Left lung (tissue), 10 donors: Measurements from ENCODE around the gene LRRC75B. TPM values are rescaled to one million over a fixed set of nuclear protein-coding genes. Genes with fewer than 3 reads are reported as not detected.

Experiments
- ATAC-seq: fragments of 200-7000 bp; cut with Tn5 transposase; one replicate; pipeline ENCODE4 v1.9.1; 2020; ENCODE audit warnings: moderate library complexity
- DNase-seq, 4 donors: peaks; one replicate each; pipeline ENCODE4 v3.0.0-alpha.2; 2013 to 2020
- H3K27ac ChIP-seq, 2 donors: fragments of 200-600 bp; sonication (generic) in 1 of 2; one replicate each; pipeline versions ENCODE4 v1.5.0 to v1.8.0; 2020 to 2021
- H3K27me3 ChIP-seq, 2 donors: fragments of 200-600 bp; sonication (generic) in 1 of 2; one replicate each; pipeline versions ENCODE4 v1.5.0 to v1.8.0; 2020 to 2021
- H3K36me3 ChIP-seq, 2 donors: fragments of 200-600 bp; sonication (generic) in 1 of 2; one replicate each; pipeline versions ENCODE4 v1.5.0 to v1.8.0; 2020 to 2021
- H3K4me1 ChIP-seq, 2 donors: fragments of 200-600 bp; one replicate each; pipeline ENCODE4 v1.8.0; 2021
- H3K4me3 ChIP-seq, 2 donors: fragments of 200-600 bp; sonication (generic) in 1 of 2; one replicate each; pipeline versions ENCODE4 v1.5.0 to v1.8.0; 2020 to 2021; ENCODE audit warnings: mild to moderate bottlenecking in 1 of 2
- H3K9me3 ChIP-seq, 2 donors: fragments of 200-600 bp; sonication (generic) in 1 of 2; one replicate each; pipeline versions ENCODE4 v1.5.0 to v1.8.0; 2020 to 2021
- intact Hi-C, 2 donors: fragments of 100-400 bp; cut with DNase I; formaldehyde crosslinking; loops; one replicate each; pipeline versions ENCODE4 v1.11.2 to v1.14.2; 2022
- polyA plus RNA-seq, 6 donors: library from polyadenylated mRNA; unstranded; fragments of 120-200 nt; gene quantifications; one replicate each; pipeline ENCODE4 v1.2.1, GENCODE V29; 2013; ENCODE audit not compliant: insufficient read length in 6 of 6
- total RNA-seq, 2 donors: library from RNA; stranded (reverse); fragmentation: NEBNext Ultra II Directional; extraction: Animal tissue kit (Norgen Biotek cat#: 25700); gene quantifications; one replicate each; pipeline ENCODE4 v1.2.1, GENCODE V29; 2021
- TF ChIP-seq, protein P1 (sequence below), 2 donors: fragments of 200-600 bp; sonication (generic) in 1 of 2; IDR thresholded peaks; one replicate each; pipeline versions ENCODE4 v1.5.0 to v1.8.0; 2021; ENCODE audit warnings: antibody characterized with exemption in 2 of 2
- donor health status: DM: no; HTN: yes; CAD: no.
- donor health status: DM: no; HTN: no; CAD: no.

Gene LRRC75B
- total and polyA plus RNA-seq, 8 donors = 6.8 to 35.1 (median 31.0) TPM

DNA sequence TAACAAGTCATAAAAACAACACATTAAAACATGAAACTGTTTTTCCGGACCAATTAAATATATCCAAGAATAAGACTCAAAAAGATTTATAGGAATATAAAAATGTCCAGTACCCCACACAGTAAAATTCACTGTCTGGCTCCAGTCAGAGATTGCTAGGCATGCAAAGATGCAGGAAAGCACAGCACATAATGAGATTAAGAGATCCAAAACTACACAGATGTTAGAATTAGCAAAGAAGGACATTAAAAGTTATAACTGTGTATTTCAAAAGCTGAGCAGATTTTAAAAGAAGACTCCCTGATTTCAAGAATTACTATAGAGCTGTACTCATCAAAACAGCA lies 13.6 kb downstream of the LRRC75B start:
- ATAC-seq (no peak), DNase-seq (no peak)
- peaks cover 0 to 6% of the 10 kb centered on the region in 2 donors for H3K4me1 ChIP-seq
- H3K27ac ChIP-seq = no peak overlapping the region
- no peak overlapping the region for H3K4me3 ChIP-seq
- no peaks in the 10 kb centered on the region for H3K27me3 ChIP-seq
- intact Hi-C loops = no loop called here
- H3K9me3 ChIP-seq = no peaks in the 10 kb centered on the region
- TF ChIP-seq, protein P1, sequence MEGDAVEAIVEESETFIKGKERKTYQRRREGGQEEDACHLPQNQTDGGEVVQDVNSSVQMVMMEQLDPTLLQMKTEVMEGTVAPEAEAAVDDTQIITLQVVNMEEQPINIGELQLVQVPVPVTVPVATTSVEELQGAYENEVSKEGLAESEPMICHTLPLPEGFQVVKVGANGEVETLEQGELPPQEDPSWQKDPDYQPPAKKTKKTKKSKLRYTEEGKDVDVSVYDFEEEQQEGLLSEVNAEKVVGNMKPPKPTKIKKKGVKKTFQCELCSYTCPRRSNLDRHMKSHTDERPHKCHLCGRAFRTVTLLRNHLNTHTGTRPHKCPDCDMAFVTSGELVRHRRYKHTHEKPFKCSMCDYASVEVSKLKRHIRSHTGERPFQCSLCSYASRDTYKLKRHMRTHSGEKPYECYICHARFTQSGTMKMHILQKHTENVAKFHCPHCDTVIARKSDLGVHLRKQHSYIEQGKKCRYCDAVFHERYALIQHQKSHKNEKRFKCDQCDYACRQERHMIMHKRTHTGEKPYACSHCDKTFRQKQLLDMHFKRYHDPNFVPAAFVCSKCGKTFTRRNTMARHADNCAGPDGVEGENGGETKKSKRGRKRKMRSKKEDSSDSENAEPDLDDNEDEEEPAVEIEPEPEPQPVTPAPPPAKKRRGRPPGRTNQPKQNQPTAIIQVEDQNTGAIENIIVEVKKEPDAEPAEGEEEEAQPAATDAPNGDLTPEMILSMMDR (IDR thresholded peaks at IDR 0.05) = no peak
- H3K36me3 ChIP-seq = peaks cover 0 to 11% of the 10 kb centered on the region in 2 donors

DNA sequence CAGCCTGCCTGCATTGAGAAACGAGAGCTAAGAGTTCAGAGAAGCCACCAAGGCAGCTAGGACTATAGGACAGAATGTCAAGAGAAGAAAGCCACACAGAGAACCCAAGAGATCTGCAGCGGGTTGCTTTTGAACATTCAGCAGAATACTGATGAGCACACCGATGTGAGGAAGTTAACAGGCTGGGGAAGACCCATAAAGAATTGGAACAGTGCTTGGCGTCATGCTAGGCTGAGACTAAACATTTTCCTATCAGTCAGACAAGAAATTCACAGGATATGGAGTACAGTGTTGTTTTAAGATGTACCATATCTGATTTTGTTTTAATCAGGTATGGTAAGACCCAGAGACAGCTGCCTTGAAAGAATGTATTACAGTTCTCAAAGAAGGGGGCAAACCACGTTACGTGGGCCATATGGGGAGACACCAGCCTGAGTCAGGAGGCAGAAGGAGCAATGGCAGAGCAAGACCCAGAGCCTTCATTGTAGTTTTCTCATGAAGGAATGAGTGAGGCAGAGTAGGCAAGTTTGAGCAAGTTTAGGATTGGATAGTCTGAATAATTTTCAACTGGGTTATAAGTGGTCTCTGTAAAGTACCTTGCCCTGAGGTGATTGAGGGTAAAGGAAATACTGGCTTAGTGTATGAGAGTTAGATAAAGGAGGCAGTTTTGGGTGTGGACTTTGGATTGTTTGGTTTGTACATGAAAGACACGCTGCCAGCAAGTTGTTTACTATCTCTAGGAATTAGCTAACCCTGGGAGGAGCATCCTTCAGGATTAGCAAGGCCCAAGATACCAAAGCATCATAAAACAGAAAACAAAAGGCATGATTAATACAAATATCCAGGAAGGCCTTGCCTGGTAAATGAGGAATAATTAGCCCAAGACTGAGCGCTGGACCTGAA lies 14.3 kb downstream of the LRRC75B start:
- Histone ChIP-seq H3K36me3 (peaks cover 0 to 18% of the 10 kb centered on the region in 2 donors), H3K27ac (peak overlapping the region in 1 of 2 donors; percentile 34), H3K4me3 (no peak overlapping the region), H3K27me3 (no peaks in the 10 kb centered on the region), H3K9me3 (no peaks in the 10 kb centered on the region), H3K4me1 (peaks cover 0 to under 1% of the 10 kb centered on the region in 2 donors)
- intact Hi-C loops = no loop called here
- TF ChIP-seq, protein P1 (IDR thresholded peaks at IDR 0.05) = no peak
- DNase-seq = no peak
- peak; percentile 36 for ATAC-seq

DNA sequence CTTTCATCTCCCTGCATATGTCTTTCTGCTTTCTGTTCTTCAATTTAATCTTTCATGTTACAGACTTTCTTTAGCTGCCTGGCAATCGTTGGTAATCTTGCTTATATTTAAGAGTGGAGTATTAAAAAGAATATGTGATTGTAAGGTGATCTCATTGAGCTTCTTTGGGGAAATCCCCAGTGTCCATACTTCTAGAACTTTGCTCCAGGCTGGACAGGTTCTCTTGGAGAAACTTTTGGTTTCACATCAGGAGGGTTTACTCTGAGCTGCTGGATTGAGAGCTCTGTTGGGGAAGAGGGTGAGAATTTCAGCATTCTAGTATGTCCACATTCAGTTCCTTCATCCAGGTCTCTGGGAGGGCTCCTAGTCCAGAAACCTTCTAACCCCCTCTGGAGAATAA lies 16.1 kb downstream of the LRRC75B start:
- Histone ChIP-seq H3K4me3 (no peak overlapping the region), H3K9me3 (no peaks in the 10 kb centered on the region), H3K27me3 (no peaks in the 10 kb centered on the region), H3K4me1 (no peaks in the 10 kb centered on the region), H3K36me3 (peaks cover 0 to 36% of the 10 kb centered on the region in 2 donors), H3K27ac (no peak overlapping the region)
- DNase-seq = no peak
- intact Hi-C loops = no loop called here
- TF ChIP-seq, protein P1 (IDR thresholded peaks at IDR 0.05) = no peak
- ATAC-seq = no peak

DNA sequence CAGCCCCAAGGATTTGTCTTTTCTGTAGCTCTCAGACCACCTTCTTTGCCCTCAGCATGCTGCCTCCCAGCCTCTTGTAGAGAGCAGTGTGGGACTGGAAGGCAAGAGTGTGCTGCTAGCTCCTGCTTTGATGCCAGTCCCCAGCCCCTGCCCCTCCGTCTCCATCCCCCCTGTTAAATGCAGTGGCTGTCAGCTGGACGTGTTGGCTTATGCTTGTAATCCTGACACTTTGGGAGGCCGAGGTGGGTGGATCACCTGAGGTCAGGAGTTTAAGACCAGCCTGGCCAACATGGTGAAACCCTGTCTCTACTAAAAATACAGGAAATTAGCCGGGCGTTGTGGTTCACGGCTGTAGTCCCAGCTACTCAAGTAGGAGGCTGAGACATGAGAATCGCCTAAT lies 21.6 kb downstream of the LRRC75B start:
- intact Hi-C loops = no loop called here
- TF ChIP-seq, protein P1 (IDR thresholded peaks at IDR 0.05) = no peak
- no peak overlapping the region for H3K4me3 ChIP-seq
- DNase-seq (no peak), ATAC-seq (no peak)
- peaks cover 2 to 8% of the 10 kb centered on the region in 2 donors for H3K4me1 ChIP-seq
- no peaks in the 10 kb centered on the region for H3K27me3 ChIP-seq
- no peaks in the 10 kb centered on the region for H3K9me3 ChIP-seq
- H3K27ac ChIP-seq = no peak overlapping the region
- peaks cover 0 to 84% of the 10 kb centered on the region in 2 donors for H3K36me3 ChIP-seq

DNA sequence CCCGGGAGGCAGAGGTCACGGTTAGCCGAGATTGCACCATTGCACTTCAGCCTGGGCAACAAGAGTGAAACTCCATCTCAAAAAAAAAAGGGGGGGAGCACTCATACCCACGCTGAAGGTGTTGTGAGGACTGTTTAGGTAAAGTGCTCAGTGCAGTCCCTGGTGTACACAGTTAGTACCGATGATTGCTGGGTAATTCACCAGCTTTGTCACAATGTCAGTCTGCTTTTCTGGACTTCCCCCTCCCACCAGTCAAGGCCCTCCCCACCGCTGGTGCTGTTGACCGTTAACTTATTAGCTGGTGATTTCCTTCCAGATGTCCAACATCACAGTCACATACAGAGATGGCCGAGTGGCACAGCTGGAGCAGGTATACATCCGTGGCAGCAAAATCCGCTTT lies 25.2 kb downstream of the LRRC75B start:
- intact Hi-C loops = no loop called here
- Histone ChIP-seq H3K4me3 (no peak overlapping the region), H3K9me3 (no peaks in the 10 kb centered on the region), H3K4me1 (peaks cover 4 to 23% of the 10 kb centered on the region in 2 donors), H3K27ac (no peak overlapping the region), H3K36me3 (peaks cover 0 to 89% of the 10 kb centered on the region in 2 donors), H3K27me3 (no peaks in the 10 kb centered on the region)
- DNase-seq (no peak), ATAC-seq (peak; percentile 53)
- TF ChIP-seq, protein P1 (IDR thresholded peaks at IDR 0.05) = no peak
